ENCODE data around the gene SPATA25. TPM values are rescaled to one million over a fixed set of nuclear protein-coding genes. Genes with fewer than 3 reads are reported as not detected.
"Not testable (repeated sequence)": the region's sequence is repeated elsewhere in the genome, so short reads cannot be mapped to it uniquely, and the experiment has no call there.

The SPATA25 gene
- total RNA-seq, 1 experiment from 2014 or later: 10.4 TPM

DNA sequence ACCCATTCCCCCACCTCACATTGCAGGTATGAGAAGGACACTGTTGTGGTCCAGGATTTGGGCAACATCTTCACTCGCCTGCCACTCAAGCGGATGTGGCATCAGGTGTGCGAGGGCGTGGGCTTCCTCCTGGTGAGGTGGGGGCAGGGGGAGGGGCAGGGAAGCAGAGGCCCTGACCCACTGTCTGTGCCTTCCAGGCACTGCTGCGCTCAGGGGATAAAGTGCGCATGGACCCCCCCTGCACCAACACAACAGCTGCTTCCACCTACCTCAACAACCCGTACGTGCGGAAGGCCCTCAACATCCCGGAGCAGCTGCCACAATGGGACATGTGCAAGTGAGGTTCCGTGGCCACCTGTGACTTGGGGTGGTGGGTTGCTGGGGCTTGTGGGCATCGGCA lies 7.4 kb upstream of the SPATA25 start:
- DNase-seq (ENCODE audit: low spot score): no peak

DNA sequence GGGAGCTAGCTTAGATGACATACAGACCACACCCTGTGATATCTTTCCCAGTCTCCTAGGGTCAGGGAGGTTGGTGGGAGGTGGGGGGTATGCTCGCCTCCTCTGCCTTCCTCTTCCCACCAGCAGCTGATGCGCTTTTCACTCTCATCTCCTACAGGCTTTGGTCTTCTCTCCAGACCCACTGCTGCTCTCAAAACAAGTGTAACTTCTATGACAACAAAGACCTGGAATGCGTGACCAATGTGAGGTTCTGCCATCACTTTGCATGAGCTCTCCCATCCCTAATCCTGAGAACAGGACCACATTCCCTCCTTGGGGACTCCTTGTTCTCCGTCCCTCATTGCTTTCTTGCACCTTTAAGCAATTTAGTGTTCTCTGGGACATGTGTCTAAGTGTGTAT lies 6.4 kb upstream of the SPATA25 start:
- DNase-seq (ENCODE audit: low spot score): no peak

DNA sequence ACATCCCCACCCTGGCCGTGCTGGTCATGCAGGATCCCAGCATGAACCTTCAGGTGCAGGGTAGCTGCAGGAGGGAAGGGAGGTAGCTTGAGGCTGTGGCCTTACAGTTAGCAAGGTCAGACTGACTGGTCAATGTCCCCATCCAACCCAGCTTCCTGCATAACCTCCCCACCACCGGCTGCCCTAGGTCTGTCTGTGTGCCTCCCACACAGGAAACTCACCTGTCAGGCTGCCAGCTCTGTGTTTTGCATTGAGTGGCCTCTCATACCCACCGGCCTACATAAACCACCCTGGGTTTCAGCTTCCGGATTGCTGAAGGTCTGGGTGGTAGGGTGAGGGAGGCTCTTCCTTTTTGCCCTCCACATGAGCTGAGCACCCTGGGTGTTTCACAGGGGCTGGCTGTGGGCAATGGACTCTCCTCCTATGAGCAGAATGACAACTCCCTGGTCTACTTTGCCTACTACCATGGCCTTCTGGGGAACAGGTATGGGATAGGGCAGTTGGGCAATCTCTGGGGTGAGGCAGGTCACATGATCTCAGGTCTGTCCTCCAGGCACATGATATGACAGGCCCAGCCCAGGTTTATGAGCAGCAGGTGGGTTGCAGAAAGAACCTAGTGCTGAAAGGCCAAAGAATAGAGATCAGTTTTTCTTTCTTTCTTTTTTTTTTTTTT lies 5.5 kb upstream of the SPATA25 start:
- no peak for DNase-seq (ENCODE audit: low spot score)

DNA sequence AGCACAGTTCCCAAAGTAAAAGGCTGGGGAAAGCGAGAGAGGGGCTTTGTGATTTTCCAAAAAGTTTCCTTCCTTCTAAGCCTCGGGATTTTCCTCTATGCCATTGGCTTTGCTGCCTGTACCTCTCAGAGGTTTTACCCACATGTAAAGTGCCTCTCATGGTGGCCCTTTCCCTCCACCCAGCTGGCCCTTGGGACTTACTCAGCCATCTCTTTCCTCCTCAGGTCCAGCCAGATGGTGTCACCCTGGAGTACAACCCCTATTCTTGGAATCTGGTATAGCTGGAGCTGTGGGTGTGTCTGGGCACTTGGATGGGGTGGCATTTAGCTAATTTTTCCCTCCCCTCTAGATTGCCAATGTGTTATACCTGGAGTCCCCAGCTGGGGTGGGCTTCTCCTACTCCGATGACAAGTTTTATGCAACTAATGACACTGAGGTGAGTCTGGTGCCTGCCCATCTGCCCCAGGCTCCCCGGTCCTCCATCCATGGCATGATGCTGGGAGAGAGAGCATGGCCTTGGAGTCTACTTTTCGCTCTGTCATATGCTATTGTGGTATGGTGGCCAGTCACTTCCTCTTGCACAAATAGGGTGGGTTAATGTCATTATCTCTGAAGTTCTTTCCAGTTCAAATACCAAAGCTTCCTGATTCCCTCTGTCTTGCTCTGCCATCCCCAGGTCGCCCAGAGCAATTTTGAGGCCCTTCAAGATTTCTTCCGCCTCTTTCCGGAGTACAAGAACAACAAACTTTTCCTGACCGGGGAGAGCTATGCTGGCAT lies 4.8 kb upstream of the SPATA25 start:
- DNase-seq (ENCODE audit: low spot score): peak; percentile 52

DNA sequence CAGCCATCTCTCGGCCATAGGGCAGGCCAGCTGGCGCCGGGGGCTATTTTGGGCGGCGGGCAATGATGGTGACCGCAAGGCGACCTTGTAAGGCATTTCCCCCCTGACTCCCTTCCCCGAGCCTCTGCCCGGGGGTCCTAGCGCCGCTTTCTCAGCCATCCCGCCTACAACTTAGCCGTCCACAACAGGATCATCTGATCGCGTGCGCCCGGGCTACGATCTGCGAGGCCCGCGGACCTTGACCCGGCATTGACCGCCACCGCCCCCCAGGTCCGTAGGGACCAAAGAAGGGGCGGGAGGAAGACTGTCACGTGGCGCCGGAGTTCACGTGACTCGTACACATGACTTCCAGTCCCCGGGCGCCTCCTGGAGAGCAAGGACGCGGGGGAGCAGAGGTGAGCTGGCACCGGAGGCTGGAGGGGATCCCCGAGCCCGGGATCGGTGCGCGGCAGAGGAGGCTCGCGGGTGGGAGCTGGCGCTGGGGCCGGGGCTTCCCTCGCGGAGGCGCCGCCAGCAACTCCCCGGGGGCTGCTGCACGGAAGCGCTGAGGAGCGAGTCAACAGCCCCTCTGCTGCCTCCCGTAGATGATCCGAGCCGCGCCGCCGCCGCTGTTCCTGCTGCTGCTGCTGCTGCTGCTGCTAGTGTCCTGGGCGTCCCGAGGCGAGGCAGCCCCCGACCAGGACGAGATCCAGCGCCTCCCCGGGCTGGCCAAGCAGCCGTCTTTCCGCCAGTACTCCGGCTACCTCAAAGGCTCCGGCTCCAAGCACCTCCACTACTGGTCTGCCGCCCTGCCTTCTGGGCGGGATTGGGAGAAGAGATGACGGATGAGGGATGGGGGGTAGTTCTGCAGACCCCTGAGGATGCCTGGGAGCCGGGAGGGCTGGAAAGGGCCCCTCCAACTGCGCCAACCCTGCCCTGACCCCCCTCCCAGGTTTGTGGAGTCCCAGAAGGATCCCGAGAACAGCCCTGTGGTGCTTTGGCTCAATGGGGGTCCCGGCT lies 3.9 kb upstream of the SPATA25 start, which contains the start of the genes CTSA and NEURL2:
CTSA (plus strand) TSS at position 351 of the 999 bp plus-strand sequence; CDS start at position 585, 234 bp downstream.
NEURL2 (minus strand) TSS at position 224 of the 999 bp plus-strand sequence; CDS start at position 7, 217 bp downstream.
- DNase-seq (ENCODE audit: low spot score): peak; percentile 96

DNA sequence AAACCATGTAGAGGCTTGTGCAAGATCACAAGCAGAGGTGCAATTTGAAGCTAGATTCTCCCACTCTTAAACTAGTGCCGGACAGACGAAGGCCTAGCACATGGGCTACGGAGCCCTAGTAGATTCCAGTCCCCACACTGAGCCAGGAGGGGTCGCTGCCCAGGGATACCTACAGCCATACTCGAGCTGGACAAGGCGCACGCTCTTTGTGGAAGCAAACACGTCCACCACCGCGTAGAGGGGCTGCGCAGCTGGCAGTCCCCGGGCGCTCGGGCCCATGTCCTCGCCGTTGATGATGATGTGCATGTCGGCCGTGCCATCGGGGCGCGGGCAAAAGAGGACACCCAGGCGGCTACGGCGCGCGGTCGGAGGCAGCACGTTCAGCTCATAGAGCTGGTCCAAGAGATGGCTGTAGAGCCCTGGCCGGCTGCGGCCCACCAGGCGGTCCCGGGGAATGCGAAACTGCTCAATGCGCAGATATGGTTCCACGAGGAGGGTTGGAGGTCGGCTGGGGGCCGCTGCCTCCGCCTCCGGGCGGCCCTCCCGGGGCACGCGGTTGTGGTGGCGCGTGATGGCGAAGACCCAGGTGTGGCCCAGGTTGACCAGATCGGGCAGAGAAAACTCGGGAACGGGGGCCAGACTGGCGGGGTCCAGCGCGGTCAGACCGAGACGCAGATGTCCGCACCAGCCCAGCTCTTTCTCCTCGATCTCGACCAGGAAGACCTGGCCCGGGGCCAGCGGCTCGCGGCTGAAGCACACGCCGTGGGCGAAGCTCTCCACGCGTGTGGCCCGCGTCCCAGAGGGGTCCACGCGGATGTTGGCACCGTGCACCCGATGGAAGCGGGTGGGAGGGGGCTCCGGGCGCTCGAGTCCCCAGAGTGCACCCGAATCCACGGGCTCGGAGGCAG lies 2.9 kb upstream of the SPATA25 start:
- DNase-seq (ENCODE audit: low spot score): peak; percentile 90

DNA sequence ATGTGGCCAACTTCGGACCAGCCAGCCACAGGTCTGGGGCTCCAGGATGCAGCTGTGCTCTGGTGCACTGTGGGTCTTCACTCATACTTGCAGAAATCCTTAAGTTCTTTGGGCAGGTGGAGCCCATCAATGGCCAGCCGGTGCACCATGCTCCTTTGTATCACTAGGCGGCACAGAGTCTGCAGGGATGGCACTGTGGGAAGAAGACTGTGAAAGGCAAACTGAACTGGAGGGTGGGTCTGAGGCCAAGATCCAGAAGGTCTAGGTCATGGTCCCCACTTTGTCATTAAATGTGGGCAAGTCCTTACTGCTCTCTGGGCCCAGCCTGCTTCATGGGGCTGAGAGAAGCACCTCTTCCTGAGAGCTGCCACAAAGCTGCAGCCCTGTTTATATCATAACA lies 1.3 kb upstream of the SPATA25 start:
- no peak for DNase-seq (ENCODE audit: low spot score)

DNA sequence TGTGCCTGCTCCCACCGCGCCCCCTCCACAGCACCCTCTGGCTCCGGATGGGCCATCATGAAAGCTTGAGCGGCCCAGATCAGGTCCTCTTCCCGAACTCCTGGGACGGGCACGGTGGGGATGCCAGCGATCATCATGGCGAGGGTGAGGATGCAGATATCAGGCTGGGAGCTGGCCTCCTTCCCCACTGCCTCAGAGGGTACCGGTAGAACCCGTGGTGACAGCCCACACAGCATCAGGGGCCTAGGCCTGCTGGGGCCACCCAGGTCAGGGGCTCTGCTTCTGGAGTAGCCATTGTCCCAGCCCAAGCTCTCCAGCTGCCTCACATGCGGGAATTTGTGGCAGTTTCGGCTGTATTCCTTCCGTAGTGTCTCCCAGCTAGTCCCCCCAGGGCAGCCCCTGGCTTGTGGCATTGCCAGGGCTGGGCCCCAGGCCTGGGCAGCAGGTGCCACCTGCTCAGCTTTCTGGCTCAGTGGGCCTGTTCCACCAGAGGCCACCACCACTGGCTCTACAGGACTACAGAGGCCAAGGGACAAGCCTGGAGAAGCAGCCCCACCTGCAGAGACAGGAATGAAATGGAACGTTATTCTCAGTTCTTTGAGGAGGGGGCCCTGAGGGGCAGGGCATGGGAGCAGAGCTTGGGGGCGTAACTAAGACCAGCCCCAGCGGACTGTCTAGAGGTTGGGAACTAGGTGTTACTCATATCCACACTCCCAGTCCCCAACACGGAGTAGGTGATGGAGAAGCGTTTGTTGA lies 654 bp downstream of the SPATA25 start:
- DNase-seq (ENCODE audit: low spot score): no peak

DNA sequence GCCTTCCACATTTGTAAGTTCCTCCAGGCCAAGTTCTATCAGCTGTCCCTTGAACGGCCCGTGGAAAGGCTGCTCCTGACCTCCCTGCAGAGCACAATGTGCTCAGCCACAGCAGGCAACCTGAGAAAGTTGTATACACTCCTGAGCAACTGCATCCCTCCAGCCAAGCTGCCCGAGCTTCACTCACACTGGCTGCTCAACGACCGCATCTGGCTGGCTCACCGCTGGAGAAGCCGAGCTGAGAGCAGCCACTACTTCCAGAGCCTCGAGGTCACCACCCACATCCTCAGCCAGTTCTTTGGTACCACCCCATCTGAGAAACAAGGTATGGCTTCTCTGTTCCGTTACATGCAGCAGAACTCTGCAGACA lies 4.3 kb downstream of the SPATA25 start:
- DNase-seq (ENCODE audit: low spot score): no peak

DNA sequence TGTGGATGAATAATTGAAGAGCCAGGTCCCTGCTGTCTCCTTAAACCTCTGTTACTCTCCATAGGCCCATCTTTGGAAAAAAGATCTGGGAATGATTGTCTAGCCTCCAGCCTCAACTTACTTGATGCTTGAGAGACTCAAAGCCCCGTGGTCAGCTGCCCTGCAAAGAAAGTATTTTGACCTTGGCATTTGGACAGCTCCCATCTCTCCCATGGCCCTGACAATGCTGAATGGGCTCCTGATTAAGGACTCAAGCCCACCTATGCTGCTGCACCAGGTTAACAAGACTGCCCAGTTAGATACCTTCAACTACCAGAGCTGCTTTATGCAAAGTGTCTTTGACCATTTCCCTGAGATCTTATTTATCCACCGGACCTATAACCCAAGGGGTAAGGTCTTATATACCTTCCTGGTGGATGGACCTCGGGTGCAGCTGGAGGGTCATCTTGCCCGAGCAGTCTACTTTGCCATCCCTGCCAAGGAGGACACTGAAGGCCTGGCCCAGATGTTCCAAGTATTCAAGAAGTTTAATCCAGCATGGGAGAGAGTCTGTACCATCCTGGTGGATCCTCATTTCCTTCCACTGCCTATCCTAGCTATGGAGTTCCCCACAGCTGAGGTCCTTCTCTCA lies 4.8 kb downstream of the SPATA25 start:
- no peak for DNase-seq (ENCODE audit: low spot score)

DNA sequence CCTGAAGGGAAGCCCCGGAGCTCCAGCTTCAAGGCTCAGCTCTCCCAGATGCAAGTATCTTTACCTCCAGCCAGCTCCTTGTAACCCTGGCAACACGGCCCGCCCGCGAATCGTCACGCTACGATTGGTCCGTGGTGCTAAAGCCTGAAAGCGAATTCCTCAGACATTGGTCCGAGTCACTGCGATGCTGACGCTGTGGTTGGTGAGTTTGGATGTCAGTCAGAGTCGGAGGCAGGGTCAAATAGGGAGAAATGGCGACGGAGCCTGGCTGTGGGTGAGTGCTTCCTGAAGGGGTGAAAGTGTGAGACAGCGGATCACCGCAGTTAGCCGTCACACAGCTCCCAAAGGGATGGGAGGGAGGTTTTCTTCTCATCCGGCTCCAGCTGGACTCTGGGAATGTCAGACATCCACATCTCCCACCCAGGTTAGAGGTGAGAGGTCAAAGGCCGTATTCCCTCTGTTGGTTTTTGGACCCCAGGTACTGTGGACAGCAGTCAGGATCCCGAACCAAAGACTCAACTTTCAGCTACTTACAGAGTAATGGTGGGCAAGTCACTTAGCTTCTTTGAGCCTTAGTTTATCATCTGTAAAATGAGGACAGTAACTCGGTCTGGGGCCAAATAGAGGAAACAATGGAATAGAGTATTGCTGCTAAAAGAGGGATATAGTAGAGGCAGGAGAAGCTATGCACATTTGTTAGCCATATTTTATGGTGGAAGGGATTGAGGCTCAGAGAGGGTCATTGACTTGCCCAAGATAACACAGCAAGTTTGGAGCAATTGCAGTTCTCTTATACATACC lies 6.2 kb downstream of the SPATA25 start, which contains the start of gene ZSWIM1:
ZSWIM1 (plus strand) TSS at position 240 of the 801 bp plus-strand sequence. CDS start 1,366 bp downstream, outside the sequence.
- DNase-seq (ENCODE audit: low spot score): peak; percentile 100

DNA sequence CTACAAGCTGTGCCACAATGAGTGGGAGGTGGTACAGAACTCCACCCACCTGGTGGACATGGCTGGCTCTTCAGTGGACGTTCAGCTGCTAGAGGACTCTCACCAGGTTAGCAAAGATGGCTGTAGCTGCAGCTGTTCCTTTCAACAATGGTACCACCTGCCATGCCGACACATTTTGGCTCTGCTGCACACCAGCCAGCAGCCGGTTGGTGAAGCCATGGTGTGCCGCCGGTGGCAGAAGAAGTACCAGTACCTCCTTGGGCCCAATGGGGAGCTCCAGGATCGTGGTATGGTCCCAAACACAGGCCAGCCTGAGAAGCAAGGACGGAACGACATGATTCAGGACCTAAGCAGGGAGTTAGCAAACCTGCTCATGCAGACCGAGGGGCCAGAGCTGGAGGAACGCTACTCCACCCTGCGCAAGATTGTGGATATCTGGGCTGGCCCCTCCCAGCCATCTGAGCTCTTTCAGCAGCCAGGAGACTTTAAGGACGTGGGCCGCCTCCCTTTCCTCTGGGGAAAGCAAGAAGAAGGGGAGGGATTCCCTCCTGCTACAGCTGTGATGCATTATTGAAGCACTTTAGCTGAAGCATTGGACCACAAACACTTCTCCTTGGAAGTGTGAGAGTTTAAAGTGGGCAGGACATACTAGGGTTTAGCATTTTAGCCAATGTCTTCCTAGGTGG lies 9.2 kb downstream of the SPATA25 start:
- no peak for DNase-seq (ENCODE audit: low spot score)

DNA sequence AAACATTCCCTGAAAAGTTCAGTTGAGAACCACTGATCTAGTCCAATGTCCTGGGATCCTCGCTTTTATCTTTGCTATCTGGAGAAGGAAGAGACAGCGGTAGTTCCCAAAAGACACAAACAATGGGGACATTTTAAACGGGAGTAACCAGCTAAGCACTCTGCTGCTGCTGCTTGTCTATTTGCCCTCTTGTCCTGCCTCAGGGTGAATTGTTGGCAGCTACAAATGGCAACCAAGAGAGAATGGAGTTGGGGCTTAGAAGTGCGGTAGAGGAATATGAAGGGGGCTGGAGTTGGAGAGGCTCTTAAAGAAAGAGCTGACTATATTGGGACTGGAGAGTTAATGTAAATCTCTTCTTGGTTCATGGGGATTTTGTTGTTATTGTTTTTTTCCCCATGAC lies 12.8 kb downstream of the SPATA25 start:
- DNase-seq (ENCODE audit: low spot score): no peak

DNA sequence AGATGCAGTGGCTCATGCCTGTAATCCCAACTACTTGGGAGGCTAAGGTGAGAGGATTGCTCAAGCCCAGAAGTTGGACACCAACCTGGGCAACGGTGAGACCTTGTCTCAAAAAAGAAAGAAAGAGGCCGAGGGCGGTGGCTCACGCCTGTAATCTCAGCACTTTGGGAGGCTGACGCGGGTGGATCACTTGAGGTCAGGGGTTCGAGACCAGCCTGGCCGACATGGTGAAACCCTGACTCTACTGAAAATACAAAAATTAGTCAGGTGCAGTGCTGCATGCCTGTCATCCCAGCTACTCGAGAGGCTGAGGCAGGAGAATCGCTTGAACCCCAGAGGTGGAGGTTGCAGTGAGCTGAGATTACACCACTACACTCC lies 13.3 kb downstream of the SPATA25 start:
- not testable (repeated sequence) for DNase-seq (ENCODE audit: low spot score)

DNA sequence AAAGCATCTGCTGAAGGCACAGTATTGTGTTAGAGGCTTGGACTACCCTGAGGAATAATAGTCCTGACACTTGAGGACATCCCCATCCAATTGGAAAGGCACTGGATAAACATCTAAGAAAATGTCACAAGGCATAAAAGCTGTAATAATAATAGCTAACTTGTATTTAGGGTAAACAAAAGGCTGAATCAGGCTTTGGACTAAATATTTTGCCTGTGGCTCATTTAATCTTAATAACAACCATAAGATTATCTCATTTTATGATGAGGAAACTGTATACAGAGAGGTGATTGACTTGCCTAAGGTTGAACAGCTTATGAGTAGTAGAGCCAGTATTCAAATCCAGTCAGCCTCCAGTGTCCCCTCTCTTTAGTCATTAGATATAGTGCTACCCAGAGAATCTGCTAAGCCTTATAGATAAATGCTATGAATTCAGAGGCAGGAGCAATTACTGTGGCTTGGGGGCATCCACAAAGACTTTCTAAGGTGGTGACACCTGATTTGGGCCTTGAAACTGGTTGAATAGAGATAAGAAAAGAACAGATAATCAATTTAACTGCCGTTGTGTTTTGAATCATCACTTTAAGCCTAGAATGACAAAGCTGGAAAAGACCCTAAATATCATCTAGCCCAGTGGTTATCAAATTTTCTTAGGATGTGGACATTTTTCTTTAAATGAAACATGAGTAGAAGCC lies 13.9 kb downstream of the SPATA25 start:
- DNase-seq (ENCODE audit: low spot score): no peak

DNA sequence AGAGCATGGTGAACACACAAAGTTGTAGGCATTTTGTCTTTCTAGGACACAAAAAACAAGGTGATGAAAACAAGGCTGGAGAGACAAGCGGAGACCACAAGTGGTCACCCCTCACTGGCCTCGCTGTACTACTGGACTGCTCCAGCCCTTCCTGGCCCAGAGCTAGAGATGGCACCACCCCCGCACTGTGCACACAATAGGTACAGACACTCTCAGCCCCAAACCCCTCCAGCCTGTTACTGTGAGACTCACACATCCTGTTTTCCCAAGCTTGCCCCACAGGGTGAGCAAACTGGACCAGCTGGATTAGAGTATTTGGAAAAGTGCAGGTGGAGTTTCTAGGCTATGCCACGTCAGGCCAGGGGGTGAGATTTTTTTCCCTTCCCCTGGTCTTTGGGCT lies 14.8 kb downstream of the SPATA25 start:
- DNase-seq (ENCODE audit: low spot score): no peak

DNA sequence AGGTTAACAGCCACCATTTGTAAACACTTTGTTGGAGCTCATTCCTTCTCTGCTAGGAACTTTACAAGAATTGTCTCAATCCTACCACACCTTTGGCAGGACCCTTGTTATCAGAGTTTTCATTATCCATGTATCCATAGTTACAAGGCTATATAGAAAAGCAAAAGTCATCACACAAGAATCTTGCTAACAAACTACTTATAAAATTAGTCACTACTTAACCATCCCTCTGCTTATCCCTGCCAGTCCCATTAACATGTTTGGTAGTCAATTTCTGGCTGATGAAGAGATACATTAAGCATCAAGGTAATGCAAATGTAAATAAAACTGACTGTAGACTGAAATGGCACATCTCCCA lies 19.6 kb downstream of the SPATA25 start:
- peak; percentile 20 for DNase-seq (ENCODE audit: low spot score)

All from HT-29 (cell line).